WI38 (cell line): ENCODE data around the gene HS1BP3.

Source experiments
- H3K4me3 ChIP-seq: 2 replicates; pipeline ENCODE4 v1.5.1; 2011; ENCODE audit warnings: low read depth, mild to moderate bottlenecking, control low read depth, low read length
- TF ChIP-seq, protein P1 (sequence below): IDR thresholded peaks from 2 replicates; pipeline ENCODE4 v1.5.1; 2012; ENCODE audit warnings: low read depth, mild to moderate bottlenecking, control low read depth, low read length

The HS1BP3 gene

DNA sequence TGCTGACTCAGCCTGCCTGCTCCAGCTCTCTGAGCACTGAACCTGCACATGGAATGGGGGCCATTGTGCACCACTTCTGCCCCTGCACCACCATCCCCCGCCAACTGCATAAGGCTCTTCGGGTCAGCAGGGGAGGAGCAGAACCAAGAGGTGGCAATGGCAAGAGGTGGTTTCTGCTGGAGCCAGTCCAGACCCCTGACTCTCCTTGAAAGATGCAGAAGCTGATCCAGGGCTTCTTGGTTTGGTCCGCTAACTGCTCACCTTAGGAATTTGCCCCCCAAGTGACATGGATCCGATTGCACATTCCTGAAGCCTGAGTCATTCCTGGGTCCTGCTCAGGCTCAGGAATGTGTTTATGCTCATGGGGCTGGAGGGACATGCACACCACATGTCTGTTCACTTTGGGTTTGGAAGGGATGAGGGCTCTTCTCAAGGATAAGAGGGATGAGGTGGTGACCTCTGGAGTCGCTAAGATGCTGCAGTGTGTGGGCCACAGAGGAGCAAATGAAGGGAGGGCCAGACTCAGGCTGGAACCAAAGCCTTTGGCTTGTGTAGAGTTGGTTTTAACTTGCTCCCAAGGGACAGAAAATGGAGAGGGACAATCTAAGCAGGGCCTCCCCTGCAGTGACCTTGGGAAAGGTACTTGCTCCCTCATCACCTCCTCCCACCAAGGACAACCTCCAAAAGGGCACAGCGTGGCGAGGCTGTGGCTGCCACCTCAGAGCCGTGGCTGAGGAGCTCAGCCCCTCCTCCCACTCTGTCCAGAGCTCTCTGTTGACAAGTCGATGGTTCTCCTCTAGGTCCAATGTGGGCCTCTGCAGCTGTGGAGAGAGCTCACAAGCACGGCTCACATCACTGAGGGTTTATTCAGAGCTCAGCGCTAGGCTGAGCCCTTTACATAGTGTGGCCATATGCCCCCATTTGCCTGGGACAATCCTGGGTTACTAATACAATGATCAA is 66.2 kb downstream of the HS1BP3 start:
- no peak overlapping the region for H3K4me3 ChIP-seq
- TF ChIP-seq, protein P1, sequence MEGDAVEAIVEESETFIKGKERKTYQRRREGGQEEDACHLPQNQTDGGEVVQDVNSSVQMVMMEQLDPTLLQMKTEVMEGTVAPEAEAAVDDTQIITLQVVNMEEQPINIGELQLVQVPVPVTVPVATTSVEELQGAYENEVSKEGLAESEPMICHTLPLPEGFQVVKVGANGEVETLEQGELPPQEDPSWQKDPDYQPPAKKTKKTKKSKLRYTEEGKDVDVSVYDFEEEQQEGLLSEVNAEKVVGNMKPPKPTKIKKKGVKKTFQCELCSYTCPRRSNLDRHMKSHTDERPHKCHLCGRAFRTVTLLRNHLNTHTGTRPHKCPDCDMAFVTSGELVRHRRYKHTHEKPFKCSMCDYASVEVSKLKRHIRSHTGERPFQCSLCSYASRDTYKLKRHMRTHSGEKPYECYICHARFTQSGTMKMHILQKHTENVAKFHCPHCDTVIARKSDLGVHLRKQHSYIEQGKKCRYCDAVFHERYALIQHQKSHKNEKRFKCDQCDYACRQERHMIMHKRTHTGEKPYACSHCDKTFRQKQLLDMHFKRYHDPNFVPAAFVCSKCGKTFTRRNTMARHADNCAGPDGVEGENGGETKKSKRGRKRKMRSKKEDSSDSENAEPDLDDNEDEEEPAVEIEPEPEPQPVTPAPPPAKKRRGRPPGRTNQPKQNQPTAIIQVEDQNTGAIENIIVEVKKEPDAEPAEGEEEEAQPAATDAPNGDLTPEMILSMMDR: no peak

- no peak overlapping the region for H3K4me3 ChIP-seq
- TF ChIP-seq, protein P1: no peak
Observed at GRCh38 chr2:20584045-20584398, 66.9 kb downstream of the HS1BP3 start.

GRCh38 chr2:20583425-20583881 is 67.4 kb downstream of the HS1BP3 start:
- no peak overlapping the region for H3K4me3 ChIP-seq
- TF ChIP-seq, protein P1: no peak

DNA sequence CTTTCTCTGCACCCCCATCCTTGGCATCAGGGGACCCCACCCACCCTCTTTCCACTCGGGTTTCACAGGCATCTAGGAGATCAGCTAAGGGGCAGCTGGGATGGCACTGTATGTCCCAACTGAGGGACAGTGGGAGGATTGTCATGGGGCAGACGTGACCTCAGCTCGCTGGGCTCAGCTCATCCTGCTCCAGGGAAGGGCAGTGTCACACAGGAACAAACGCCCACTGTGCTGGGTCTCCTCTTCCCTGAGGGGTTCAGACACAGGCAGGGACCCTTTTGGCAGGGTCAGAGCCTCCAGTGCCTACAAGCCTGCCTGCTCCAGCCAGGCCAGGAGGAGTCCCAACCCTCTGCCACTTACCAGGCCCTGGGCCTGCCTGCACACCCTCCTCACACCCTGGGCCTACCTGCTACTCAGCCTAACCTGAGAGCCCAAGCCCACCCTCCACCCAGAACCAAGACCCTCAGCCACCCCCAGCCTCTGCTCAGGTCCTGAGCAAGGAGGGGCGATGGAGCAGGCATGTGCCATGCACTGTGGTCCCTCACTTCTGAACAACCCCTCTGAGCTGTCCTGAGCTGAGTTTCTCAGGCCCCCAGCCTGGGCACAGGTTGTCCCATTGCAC is 68.2 kb downstream of the HS1BP3 start:
- TF ChIP-seq, protein P1: no peak
- H3K4me3 ChIP-seq: no peak overlapping the region

DNA sequence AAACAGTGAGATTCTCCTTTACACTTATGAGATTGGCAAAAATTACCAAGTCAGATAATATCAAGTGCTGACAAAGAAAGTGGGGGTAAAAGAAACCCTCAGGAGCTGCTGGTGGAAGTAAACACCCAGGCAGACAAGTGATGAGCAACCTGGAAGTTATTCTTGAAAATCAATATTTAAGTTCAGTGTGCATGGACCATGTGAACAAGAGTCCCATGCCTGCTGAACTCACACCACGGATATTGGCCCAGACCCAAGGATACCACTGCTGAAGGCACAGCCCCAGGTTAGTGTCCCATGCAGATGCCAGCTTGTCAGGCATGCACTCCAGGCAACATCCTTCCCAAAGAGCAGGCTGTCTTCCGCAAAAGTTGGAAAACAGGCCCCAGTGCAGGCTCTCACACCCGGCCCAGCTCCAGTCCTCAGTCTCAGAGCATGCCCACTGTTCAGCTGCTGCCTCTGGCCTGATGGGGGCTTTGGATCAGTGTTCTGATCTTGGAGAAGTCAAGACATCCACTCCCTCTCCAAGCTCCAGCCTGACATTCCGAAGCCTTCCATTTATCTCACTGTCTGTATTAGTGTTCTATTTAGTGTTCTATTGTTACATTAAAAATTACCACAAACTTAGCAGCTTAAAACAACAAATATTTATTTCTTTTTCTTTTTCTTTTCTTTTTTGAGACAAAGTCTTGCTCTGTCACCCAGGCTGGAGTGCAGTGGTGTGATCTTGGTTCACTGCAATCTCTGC is 70.0 kb downstream of the HS1BP3 start:
- H3K4me3 ChIP-seq: no peak overlapping the region
- TF ChIP-seq, protein P1: no peak

- no peak overlapping the region for H3K4me3 ChIP-seq
- TF ChIP-seq, protein P1: no peak
Observed at GRCh38 chr2:20579866-20580265, 71.0 kb downstream of the HS1BP3 start.
